Panc1 (cell line): ENCODE results near the gene VMAC.

Source experiments
- POLR2AphosphoS5 ChIP-seq: IDR thresholded peaks from 2 replicates; pipeline ENCODE4 v1.6.1; 2012; ENCODE audit warnings: mild to moderate bottlenecking, low read depth, low read length, moderate library complexity
- TCF7L2 ChIP-seq: IDR thresholded peaks from 2 replicates; pipeline ENCODE4 v1.6.1; 2011; ENCODE audit warnings: mild to moderate bottlenecking, low read depth, low read length, inconsistent platforms
- TF ChIP-seq, protein P1 (sequence below): fragments of 450-650 bp; IDR thresholded peaks from 2 replicates; pipeline ENCODE4 v1.5.1; 2017; ENCODE audit warnings: mild to moderate bottlenecking
- TF ChIP-seq, protein P2 (sequence below), 2 experiments: IDR thresholded peaks; 2 replicates each; pipeline ENCODE4 v1.6.1; 2011 to 2012; ENCODE audit warnings: low read depth in 2 of 2, control low read depth in 1 of 2, low read length in 1 of 2, mild to moderate bottlenecking in 1 of 2, moderate library complexity in 1 of 2; ENCODE audit not compliant: insufficient read depth in 1 of 2

DNA sequence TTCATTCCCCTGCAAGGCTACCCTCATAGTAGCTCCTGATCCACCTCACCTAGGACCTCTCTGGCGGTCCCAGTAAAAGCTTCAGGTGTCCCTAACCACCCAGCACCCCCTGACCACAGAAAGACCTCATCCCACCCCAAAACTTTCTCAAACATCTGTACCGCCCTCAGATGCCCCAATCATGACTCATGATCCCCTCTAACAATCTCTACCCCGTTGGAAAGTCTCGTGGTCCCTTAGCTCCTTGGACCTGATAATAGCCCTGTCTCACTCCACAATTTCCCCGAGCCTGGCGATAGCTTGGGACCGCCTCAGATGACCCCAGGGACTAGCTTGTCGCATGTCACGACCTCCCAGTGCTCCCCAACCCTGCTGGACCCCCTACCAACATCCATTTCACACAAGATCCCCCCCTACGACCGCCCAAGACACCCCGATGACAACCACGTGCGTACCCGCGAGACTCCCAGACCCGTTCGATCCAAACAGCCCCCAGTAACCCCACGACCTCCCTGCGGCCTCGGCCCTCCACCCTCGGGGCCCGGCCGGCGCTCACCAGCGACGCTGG is 1.5 kb upstream of the VMAC start:
- TF ChIP-seq, protein P1, sequence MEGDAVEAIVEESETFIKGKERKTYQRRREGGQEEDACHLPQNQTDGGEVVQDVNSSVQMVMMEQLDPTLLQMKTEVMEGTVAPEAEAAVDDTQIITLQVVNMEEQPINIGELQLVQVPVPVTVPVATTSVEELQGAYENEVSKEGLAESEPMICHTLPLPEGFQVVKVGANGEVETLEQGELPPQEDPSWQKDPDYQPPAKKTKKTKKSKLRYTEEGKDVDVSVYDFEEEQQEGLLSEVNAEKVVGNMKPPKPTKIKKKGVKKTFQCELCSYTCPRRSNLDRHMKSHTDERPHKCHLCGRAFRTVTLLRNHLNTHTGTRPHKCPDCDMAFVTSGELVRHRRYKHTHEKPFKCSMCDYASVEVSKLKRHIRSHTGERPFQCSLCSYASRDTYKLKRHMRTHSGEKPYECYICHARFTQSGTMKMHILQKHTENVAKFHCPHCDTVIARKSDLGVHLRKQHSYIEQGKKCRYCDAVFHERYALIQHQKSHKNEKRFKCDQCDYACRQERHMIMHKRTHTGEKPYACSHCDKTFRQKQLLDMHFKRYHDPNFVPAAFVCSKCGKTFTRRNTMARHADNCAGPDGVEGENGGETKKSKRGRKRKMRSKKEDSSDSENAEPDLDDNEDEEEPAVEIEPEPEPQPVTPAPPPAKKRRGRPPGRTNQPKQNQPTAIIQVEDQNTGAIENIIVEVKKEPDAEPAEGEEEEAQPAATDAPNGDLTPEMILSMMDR: no peak
- no peak for TF ChIP-seq POLR2AphosphoS5
- TF ChIP-seq, protein P2, sequence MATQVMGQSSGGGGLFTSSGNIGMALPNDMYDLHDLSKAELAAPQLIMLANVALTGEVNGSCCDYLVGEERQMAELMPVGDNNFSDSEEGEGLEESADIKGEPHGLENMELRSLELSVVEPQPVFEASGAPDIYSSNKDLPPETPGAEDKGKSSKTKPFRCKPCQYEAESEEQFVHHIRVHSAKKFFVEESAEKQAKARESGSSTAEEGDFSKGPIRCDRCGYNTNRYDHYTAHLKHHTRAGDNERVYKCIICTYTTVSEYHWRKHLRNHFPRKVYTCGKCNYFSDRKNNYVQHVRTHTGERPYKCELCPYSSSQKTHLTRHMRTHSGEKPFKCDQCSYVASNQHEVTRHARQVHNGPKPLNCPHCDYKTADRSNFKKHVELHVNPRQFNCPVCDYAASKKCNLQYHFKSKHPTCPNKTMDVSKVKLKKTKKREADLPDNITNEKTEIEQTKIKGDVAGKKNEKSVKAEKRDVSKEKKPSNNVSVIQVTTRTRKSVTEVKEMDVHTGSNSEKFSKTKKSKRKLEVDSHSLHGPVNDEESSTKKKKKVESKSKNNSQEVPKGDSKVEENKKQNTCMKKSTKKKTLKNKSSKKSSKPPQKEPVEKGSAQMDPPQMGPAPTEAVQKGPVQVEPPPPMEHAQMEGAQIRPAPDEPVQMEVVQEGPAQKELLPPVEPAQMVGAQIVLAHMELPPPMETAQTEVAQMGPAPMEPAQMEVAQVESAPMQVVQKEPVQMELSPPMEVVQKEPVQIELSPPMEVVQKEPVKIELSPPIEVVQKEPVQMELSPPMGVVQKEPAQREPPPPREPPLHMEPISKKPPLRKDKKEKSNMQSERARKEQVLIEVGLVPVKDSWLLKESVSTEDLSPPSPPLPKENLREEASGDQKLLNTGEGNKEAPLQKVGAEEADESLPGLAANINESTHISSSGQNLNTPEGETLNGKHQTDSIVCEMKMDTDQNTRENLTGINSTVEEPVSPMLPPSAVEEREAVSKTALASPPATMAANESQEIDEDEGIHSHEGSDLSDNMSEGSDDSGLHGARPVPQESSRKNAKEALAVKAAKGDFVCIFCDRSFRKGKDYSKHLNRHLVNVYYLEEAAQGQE (IDR thresholded peaks at IDR 0.05; ENCODE audit: insufficient read depth in 1 of 2, low read depth in 2 of 2, low read length in 1 of 2): no peak
- no peak for TF ChIP-seq TCF7L2
